Measurements from ENCODE around the gene CHEK1.
"Not testable (repeated sequence)": the region's sequence is repeated elsewhere in the genome, so short reads cannot be mapped to it uniquely, and the experiment has no call there.

The CHEK1 gene

GRCh38 chr11:125624756-125625213, at the start of gene CHEK1:
TSS of gene CHEK1 (plus strand) at chr11:125625163. CDS start at chr11:125626769, 1,606 bp downstream.
- H3K4me3 ChIP-seq (replicated peaks in 1 of 2; ENCODE audit: low read depth in 2 of 2, low read length in 2 of 2): peak within 1 kb of the TSS; percentile 76 to 84
- TF ChIP-seq CTCF (IDR thresholded peaks at IDR 0.05; ENCODE audit: low read depth, low read length): no peak
- no peak for DNase-seq (ENCODE audit: low read depth in 2 of 2)

GRCh38 chr11:125577181-125577580, 47.8 kb upstream of the CHEK1 start:
- not testable (repeated sequence) for H3K4me3 ChIP-seq (replicated peaks in 1 of 2; ENCODE audit: low read depth in 2 of 2, low read length in 2 of 2); DNase-seq (ENCODE audit: low read depth in 2 of 2)

GRCh38 chr11:125578783-125579182, 46.2 kb upstream of the CHEK1 start:
- H3K4me3 ChIP-seq (replicated peaks in 1 of 2; ENCODE audit: low read depth in 2 of 2, low read length in 2 of 2): no peak overlapping the region
- TF ChIP-seq CTCF (IDR thresholded peaks at IDR 0.05; ENCODE audit: low read depth, low read length): no peak
- DNase-seq (ENCODE audit: low read depth in 2 of 2): no peak

- no peak for DNase-seq (ENCODE audit: low read depth in 2 of 2)
- no peak for TF ChIP-seq CTCF (IDR thresholded peaks at IDR 0.05; ENCODE audit: low read depth, low read length)
- no peak overlapping the region for H3K4me3 ChIP-seq (replicated peaks in 1 of 2; ENCODE audit: low read depth in 2 of 2, low read length in 2 of 2)
Measured at GRCh38 chr11:125579811-125580210, 45.2 kb upstream of the CHEK1 start.

GRCh38 chr11:125583496-125583895, 41.5 kb upstream of the CHEK1 start:
- no peak for TF ChIP-seq CTCF (IDR thresholded peaks at IDR 0.05; ENCODE audit: low read depth, low read length)
- no peak for DNase-seq (ENCODE audit: low read depth in 2 of 2)
- no peak overlapping the region for H3K4me3 ChIP-seq (replicated peaks in 1 of 2; ENCODE audit: low read depth in 2 of 2, low read length in 2 of 2)

- H3K4me3 ChIP-seq (replicated peaks in 1 of 2; ENCODE audit: low read depth in 2 of 2, low read length in 2 of 2): no peak overlapping the region
- no peak for TF ChIP-seq CTCF (IDR thresholded peaks at IDR 0.05; ENCODE audit: low read depth, low read length)
- no peak for DNase-seq (ENCODE audit: low read depth in 2 of 2)
Measured at GRCh38 chr11:125585487-125585886, 39.5 kb upstream of the CHEK1 start.

GRCh38 chr11:125586623-125587022, 38.3 kb upstream of the CHEK1 start:
- no peak overlapping the region for H3K4me3 ChIP-seq (replicated peaks in 1 of 2; ENCODE audit: low read depth in 2 of 2, low read length in 2 of 2)
- DNase-seq (ENCODE audit: low read depth in 2 of 2): no peak
- no peak for TF ChIP-seq CTCF (IDR thresholded peaks at IDR 0.05; ENCODE audit: low read depth, low read length)
